Stimulated activated CD8-positive, alpha-beta memory T cell treated with anti-CD3 and anti-CD28 coated beads, Interleukin-15, amount 100 ng/mL, for 24 hours (primary cell): ENCODE measurements around the gene BPIFA2.

ENCODE experiments used
- DNase-seq: peaks from one replicate; pipeline ENCODE4 v3.0.0-alpha.2; 2020; ENCODE audit warnings: low read depth

The BPIFA2 gene

GRCh38 chr20:33199026-33199425, 31.1 kb downstream of the BPIFA2 start:
- no peak for DNase-seq

GRCh38 chr20:33202451-33202850, 34.5 kb downstream of the BPIFA2 start:
- no peak for DNase-seq

DNA sequence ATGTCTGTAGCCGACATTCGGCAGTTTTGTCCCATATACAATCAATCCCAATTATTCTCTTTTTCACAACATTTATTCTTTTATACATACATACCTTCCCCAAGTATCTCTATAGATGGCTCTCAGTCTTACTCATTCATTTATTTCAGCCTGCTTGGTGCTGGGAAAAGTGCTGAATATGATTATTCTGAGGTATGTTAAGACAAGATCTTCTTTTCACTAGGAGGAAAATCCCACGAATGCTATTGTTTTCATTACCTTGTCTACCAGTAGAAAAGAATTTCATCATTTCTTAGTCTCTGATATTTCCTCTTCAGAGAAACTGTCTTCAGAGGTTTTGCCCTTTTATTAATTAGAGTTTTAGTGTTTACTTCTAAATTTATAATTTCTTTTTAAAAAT, 35.5 kb downstream of the BPIFA2 start:
- DNase-seq: no peak

DNA sequence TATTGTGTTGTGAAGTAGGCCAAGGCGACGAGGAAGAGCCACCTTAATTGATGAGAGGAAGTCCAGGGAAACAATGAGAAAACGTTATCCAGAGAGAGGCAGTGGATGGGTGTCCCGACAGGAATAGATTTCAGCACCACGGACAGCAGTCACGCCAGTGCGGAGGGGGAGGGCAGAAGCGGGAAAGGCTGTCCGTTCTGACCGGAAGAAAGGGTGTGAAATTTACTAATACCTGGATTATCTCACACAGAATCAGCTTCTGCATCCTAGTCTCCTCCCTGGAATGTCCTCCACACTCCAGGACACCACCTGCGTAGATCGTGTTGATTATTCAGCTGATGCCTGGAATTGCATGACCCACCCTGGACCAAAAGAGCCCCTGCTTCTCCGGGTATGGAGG, 41.8 kb downstream of the BPIFA2 start:
- DNase-seq: no peak

- no peak for DNase-seq
Observed at GRCh38 chr20:33210371-33210770, 42.4 kb downstream of the BPIFA2 start.

DNA sequence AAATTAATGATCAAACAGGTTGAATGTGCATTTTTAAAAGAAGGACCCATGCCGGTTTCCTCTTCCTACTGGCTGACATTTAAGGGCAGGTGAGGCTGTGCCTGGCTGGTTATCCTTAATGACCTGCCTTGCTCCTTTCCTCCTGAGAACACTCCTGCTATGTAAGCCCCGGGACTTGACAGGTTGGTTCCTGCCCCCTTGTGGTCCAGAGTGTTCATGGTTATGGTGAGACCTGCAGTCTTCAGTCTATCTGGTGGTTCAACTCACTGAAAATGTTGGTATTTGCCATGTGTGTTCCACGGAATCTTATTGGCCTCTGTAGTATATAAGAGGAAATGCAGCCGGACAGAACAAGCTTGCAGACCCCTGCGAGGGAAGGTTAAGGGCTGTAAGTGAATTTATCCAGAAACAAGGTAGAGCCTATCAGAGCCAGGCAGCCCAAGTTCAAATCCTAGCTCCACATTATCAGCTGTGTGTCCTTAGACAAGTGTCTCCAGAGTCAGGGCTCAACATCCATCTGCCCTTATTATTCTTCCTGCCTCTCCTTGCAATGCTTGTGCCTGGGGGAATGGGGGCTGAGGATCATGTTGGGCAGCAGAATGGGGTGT, 44.0 kb downstream of the BPIFA2 start:
- no peak for DNase-seq

DNA sequence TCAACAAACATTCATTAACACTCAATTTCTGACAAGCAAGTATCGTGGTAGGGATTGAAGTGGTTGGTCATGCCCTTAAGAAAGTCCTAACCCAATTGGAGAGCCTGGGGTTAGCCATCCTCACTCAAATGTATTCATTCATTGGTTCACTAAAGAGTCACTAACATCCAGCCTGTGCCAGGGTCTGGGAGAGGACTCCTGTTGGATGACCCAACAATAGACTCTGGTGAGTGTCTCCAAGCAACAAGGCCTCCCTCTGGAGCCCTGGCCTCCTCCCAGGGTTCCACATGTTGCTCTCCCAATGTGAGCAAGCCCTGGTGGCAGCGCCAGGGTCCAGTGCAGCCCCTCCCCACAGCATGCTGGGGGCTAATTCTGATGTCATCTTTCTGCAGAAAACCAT, 49.1 kb downstream of the BPIFA2 start, which contains the start of gene BPIFA3:
BPIFA3 (plus strand) TSS at position 301 of the 400 bp plus-strand sequence. CDS start 185 bp downstream, outside the sequence.
- DNase-seq: no peak

GRCh38 chr20:33224399-33224798, 56.4 kb downstream of the BPIFA2 start:
- no peak for DNase-seq

- no peak for DNase-seq
Observed at GRCh38 chr20:33229843-33230242, 61.9 kb downstream of the BPIFA2 start.
